IPS-15b (cell line): ENCODE data around the gene FN1.

Source experiments
- H3K27me3 ChIP-seq: one replicate; pipeline ENCODE4 v1.6.1; 2013; ENCODE audit warnings: low read length; ENCODE audit not compliant: control insufficient read depth, insufficient read depth
- H3K36me3 ChIP-seq: one replicate; pipeline ENCODE4 v1.6.1; 2013; ENCODE audit warnings: low read length; ENCODE audit not compliant: control insufficient read depth, insufficient read depth
- H3K4me1 ChIP-seq: one replicate; pipeline ENCODE4 v1.6.1; 2013; ENCODE audit warnings: mild to moderate bottlenecking, low read length; ENCODE audit not compliant: control insufficient read depth, insufficient read depth
- H3K4me3 ChIP-seq: one replicate; pipeline ENCODE4 v1.5.1; 2013; ENCODE audit warnings: low read depth, low read length
- H3K9ac ChIP-seq: one replicate; pipeline ENCODE4 v1.6.1; 2013; ENCODE audit warnings: low read depth, mild to moderate bottlenecking, low read length
- H3K9me3 ChIP-seq: one replicate; pipeline ENCODE4 v1.6.1; 2013; ENCODE audit warnings: mild to moderate bottlenecking, low read length; ENCODE audit not compliant: control insufficient read depth, insufficient read depth

The FN1 gene

DNA sequence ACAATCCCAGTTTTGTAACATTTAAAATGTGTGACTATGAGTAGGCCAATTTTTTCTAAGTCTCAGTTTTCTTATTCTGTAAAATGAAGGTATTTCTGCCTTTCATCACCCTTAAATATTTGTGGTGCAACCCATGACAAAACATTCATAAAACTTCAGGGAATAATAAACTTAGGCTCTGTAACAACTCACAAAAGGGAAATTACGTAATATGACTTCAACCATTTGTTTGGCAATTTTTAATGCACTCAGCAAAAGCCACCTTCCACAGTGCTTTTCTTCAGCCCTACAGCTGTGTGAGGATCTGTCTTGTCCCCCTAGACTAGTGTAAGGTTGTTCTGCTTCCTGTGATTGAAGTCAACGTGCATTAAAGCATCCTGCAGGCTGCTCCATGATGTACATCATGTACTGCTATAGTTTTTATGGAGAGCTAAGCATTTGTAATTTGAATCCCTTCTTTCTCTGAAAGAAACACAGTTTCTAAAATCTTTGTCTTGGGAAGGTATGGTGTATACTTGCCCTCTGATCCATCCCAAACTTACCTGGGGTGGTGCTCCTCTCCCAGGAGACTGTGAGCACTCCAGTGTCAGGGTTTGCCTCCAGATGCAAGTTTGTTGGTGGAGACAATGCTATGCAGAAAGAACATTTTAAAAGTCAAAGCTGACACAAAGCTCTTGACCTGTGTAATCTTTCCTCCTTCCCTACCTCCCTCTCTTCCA, 39.1 kb downstream of the FN1 start:
- Histone ChIP-seq H3K4me3 (no peak overlapping the region), H3K9ac (no peak overlapping the region), H3K9me3 (no peaks in the 10 kb centered on the region), H3K27me3 (no peaks in the 10 kb centered on the region), H3K36me3 (no peaks in the 10 kb centered on the region), H3K4me1 (peaks cover 7% of the 10 kb centered on the region)

DNA sequence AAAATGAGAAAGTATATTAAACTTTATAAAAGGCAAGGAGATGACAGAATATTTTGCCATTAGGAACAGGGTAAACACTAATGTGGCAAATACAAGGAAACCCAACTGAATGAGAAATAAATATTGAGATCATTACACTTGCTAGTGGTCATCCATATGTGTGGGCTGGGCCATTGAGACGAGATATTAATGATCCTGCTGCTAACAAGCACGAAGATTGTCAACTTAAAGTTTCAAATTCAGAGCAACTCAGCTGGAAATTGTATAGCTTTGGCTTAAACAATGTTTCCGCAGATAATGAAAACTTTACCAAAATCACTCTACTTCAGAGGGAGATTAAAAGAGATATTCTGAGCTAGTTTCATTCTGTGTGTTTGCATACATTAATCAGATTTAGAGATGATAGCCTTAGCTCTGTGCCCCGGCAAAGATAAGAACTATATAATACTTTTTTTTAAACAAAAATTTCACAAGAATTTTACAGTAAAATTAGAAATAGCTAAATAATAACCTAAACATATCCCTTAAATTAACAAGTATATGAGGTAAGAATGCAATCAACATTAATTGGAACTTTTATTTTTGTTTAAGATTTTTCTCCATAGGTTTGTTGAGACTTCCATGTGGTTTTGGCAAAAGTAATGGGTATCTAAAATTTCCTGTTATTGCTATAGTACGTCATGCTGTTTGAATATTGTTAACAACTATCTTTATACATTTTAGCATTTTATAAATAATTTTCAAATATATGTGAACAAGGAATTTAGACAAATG, 40.0 kb downstream of the FN1 start:
- peaks cover 7% of the 10 kb centered on the region for H3K4me1 ChIP-seq
- H3K9me3 ChIP-seq, result no peaks in the 10 kb centered on the region
- no peaks in the 10 kb centered on the region for H3K36me3 ChIP-seq
- H3K27me3 ChIP-seq, result no peaks in the 10 kb centered on the region
- no peak overlapping the region for H3K4me3 ChIP-seq
- H3K9ac ChIP-seq, result no peak overlapping the region

DNA sequence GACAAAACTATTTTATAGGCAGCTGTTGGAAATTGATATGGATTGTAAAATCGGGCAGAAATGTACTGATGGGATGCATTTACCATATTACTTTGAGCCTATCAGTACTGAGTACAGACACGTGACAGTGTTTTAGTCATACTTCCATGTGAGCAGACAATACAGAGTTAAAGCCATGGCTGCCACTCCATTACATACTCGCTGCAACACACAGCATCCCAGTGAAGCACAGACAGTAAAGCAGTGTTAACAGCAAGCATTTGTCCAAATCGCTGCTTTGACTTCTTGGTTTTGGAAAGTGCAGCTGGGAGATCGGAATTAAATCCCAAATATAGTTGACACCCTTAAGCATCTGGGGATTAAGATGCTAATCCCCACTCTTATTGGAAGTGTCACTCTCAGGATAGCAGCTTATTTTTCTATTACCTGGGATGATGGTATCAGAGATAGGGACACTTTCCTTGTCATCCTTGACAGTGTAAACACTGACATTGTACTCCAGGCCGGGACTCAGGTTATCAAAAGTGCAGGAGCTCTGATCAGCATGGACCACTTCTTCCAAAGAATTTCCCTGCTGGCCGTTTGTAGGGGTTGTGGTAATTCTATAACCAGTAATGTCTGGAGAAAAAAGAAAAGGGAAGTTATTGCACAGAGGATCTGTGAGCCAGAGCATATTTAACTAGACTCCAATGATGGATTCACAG, 41.6 kb downstream of the FN1 start:
- H3K9ac ChIP-seq, result no peak overlapping the region
- no peaks in the 10 kb centered on the region for H3K9me3 ChIP-seq
- H3K36me3 ChIP-seq, result peaks cover 6% of the 10 kb centered on the region
- H3K27me3 ChIP-seq, result no peaks in the 10 kb centered on the region
- H3K4me3 ChIP-seq, result no peak overlapping the region
- peaks cover 7% of the 10 kb centered on the region for H3K4me1 ChIP-seq

DNA sequence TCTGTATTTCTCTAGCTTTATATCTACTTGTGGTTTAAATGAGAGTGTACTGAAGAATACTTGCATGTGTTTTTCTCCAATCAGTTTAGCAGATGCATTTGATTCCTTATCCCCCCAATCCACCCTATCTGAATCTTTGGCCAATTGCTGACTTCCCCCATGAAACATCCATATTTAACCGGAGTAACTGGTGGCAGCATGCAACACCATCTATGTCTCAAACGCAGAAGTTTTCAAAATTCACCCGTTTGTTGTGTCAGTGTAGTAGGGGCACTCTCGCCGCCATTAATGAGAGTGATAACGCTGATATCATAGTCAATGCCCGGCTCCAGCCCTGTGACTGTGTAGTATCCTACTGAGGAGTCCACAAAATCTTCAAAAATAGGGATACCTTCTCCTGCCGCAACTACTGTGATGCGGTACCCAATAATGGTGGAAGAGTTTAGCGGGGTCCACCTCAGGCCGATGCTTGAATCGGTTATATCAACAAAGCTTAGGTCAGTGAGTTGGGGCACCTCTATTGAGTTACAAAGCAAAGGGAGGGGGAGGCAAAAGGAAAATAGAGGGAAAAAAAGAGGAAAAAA, 43.1 kb downstream of the FN1 start:
- H3K27me3 ChIP-seq, result no peaks in the 10 kb centered on the region
- no peak overlapping the region for H3K9ac ChIP-seq
- H3K36me3 ChIP-seq, result peaks cover 6% of the 10 kb centered on the region
- H3K4me3 ChIP-seq, result no peak overlapping the region
- H3K4me1 ChIP-seq, result peaks cover 10% of the 10 kb centered on the region
- no peaks in the 10 kb centered on the region for H3K9me3 ChIP-seq

- peaks cover 6% of the 10 kb centered on the region for H3K36me3 ChIP-seq
- no peak overlapping the region for H3K9ac ChIP-seq
Observed at GRCh38 chr2:215392164-215392563, 43.7 kb downstream of the FN1 start.

DNA sequence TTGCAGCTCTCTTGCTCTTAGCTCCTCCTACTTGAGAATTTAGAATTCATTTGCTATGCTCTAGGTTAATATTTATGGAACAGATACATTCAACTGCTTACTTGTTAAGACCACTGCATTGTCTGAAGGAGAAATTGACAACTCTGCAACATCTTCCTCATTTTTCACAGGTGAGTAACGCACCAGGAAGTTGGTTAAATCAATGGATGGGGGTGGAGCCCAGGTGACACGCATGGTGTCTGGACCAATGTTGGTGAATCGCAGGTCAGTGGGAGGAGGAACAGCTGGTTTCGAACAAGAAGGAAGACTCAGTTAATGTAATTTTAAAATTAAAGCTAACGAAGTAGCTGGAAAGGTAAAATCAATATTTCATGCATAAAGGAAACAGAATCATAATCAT, 44.3 kb downstream of the FN1 start:
- Histone ChIP-seq H3K27me3 (no peaks in the 10 kb centered on the region), H3K36me3 (peaks cover 6% of the 10 kb centered on the region), H3K9me3 (no peaks in the 10 kb centered on the region), H3K4me1 (peaks cover 8% of the 10 kb centered on the region), H3K4me3 (no peak overlapping the region), H3K9ac (no peak overlapping the region)

More at GRCh38 chr2:215392164-215392563, 43.7 kb downstream of the FN1 start:
- H3K4me1 ChIP-seq, result peaks cover 8% of the 10 kb centered on the region
- H3K27me3 ChIP-seq, result no peaks in the 10 kb centered on the region
- H3K4me3 ChIP-seq, result no peak overlapping the region
- no peaks in the 10 kb centered on the region for H3K9me3 ChIP-seq

GRCh38 chr2:215390550-215390913, 45.3 kb downstream of the FN1 start:
- H3K9me3 ChIP-seq, result no peaks in the 10 kb centered on the region
- H3K4me3 ChIP-seq, result no peak overlapping the region
- no peaks in the 10 kb centered on the region for H3K27me3 ChIP-seq
- H3K4me1 ChIP-seq, result peaks cover 8% of the 10 kb centered on the region
- H3K36me3 ChIP-seq, result peaks cover 6% of the 10 kb centered on the region
- no peak overlapping the region for H3K9ac ChIP-seq

DNA sequence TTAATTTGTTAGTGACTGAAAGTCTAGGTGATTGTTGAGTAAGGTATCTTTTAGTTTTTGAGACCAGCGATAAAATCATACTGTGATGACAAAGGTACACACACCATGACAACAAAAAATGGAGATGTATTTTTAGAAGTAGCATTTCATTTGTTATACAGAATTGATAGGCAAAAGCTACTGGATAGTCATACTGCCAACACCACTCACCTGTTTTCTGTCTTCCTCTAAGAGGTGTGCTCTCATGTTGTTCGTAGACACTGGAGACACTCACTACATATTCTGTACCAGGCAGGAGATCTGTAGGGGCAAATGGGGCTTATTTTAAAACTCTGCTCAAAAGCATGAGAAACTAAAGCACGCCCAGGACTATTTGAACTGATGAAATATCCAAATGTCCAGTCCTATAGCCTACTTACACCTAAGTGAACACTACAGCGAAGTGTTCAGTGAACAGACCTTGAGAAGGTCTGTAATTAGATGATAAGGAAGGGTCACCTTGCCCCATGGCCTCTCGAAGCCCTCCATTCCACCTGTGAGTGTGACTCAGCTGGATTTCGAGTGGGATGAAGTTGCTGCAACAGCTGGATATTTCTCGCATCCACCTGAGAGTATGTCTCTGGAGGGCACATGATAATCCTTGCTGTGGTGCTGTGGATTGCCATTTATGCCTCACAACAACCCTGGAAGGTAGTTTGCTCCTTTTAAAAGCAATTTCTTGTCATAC, 47.7 kb downstream of the FN1 start:
- Histone ChIP-seq H3K4me1 (peaks cover 8% of the 10 kb centered on the region), H3K36me3 (peaks cover 6% of the 10 kb centered on the region), H3K27me3 (no peaks in the 10 kb centered on the region), H3K4me3 (no peak overlapping the region), H3K9me3 (no peaks in the 10 kb centered on the region), H3K9ac (no peak overlapping the region)

- Histone ChIP-seq H3K4me1 (peaks cover 8% of the 10 kb centered on the region), H3K9ac (no peak overlapping the region), H3K9me3 (no peaks in the 10 kb centered on the region), H3K36me3 (peaks cover 6% of the 10 kb centered on the region), H3K27me3 (no peaks in the 10 kb centered on the region), H3K4me3 (no peak overlapping the region)
Observed at GRCh38 chr2:215386566-215386965, 49.3 kb downstream of the FN1 start.

- Histone ChIP-seq H3K4me1 (peaks cover 8% of the 10 kb centered on the region), H3K27me3 (no peaks in the 10 kb centered on the region), H3K36me3 (no peaks in the 10 kb centered on the region), H3K4me3 (no peak overlapping the region), H3K9me3 (no peaks in the 10 kb centered on the region), H3K9ac (no peak overlapping the region)
Observed at GRCh38 chr2:215384710-215385109, 51.2 kb downstream of the FN1 start.

DNA sequence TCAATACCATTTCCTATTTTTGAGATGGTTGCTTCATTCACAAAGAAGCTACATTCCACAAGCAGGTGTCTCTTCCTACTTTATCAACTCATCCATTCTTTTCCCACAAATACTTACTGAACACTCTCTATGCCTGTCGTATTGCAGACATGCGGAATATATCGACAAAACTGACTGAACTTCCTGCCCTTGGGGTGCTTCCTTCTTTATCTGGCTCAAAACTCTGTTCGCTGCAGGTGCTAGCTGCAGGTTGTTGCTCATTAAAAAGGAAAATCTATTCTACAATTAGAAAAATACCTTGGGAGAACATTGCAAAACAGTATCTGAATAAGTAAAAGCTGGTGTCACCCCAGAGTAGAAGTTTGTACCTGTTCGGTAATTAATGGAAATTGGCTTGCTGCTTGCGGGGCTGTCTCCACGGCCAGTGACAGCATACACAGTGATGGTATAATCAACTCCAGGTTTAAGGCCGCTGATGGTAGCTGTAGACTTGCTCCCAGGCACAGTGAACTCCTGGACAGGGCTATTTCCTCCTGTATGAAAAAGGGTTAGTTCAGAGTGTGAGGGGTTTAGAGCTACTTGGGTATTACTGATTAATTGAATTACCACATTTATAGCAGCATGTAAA, 52.1 kb downstream of the FN1 start:
- no peak overlapping the region for H3K4me3 ChIP-seq
- no peaks in the 10 kb centered on the region for H3K36me3 ChIP-seq
- H3K4me1 ChIP-seq, result peaks cover 8% of the 10 kb centered on the region
- no peaks in the 10 kb centered on the region for H3K9me3 ChIP-seq
- H3K27me3 ChIP-seq, result no peaks in the 10 kb centered on the region
- H3K9ac ChIP-seq, result no peak overlapping the region
